Measurements from ENCODE around the gene PGAP2.
A peak's percentile ranks its signal among the peaks of the same experiment; 100 is the strongest.

Gene PGAP2

DNA sequence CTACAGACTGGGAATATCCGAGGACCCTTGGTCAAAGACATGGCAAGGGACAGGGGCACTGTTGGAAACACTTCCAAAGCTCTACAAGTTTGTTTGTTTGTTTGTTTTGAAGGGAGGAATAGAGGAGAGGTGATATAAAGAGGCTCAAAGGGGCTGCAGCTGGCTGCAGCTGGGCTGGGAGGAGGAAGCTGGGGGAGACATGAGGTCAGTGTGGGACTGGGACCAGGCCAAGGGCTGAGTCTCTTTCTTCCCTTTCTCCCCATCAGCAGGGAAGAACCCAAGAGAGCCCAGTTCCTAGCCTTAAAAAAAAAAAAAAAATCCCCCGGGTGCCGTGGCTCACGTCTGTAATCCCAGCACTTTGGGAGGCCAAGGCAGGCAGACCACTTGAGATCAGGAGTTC, 27.4 kb downstream of the PGAP2 start:
- TF ChIP-seq CTCF (IDR thresholded peaks at IDR 0.05; ENCODE audit: unreplicated experiment in 3 of 3): no peak
- no peaks in the 10 kb centered on the region for H3K9me3 Mint-ChIP-seq
- H3K27ac Mint-ChIP-seq: no peak overlapping the region
- H3K4me3 Mint-ChIP-seq: peak overlapping the region in 1 of 3 experiments; percentile 1
- peaks cover 12% of the 10 kb centered on the region for H3K36me3 Mint-ChIP-seq (ENCODE audit: low read depth)
- H3K27me3 Mint-ChIP-seq (ENCODE audit: low read depth): no peaks in the 10 kb centered on the region
- H3K4me1 Mint-ChIP-seq: peaks cover 35% of the 10 kb centered on the region

GRCh38 chr11:3836903-3837302, 28.5 kb downstream of the PGAP2 start:
- H3K27me3 Mint-ChIP-seq (ENCODE audit: low read depth): no peaks in the 10 kb centered on the region
- no peak overlapping the region for H3K4me3 Mint-ChIP-seq
- TF ChIP-seq CTCF (IDR thresholded peaks at IDR 0.05; ENCODE audit: unreplicated experiment in 3 of 3): no peak
- H3K9me3 Mint-ChIP-seq: no peaks in the 10 kb centered on the region
- peaks cover 35% of the 10 kb centered on the region for H3K4me1 Mint-ChIP-seq
- no peak overlapping the region for H3K27ac Mint-ChIP-seq
- peaks cover 5% of the 10 kb centered on the region for H3K36me3 Mint-ChIP-seq (ENCODE audit: low read depth)

GRCh38 chr11:3837793-3838192, 29.4 kb downstream of the PGAP2 start:
- Mint-ChIP-seq H3K9me3 (no peaks in the 10 kb centered on the region), H3K27me3 (ENCODE audit: low read depth) (no peaks in the 10 kb centered on the region), H3K4me1 (peaks cover 35% of the 10 kb centered on the region), H3K4me3 (peak overlapping the region in 1 of 3 experiments; percentile 3), H3K27ac (no peak overlapping the region), H3K36me3 (ENCODE audit: low read depth) (peaks cover 5% of the 10 kb centered on the region)
- no peak for TF ChIP-seq CTCF (IDR thresholded peaks at IDR 0.05; ENCODE audit: unreplicated experiment in 3 of 3)

DNA sequence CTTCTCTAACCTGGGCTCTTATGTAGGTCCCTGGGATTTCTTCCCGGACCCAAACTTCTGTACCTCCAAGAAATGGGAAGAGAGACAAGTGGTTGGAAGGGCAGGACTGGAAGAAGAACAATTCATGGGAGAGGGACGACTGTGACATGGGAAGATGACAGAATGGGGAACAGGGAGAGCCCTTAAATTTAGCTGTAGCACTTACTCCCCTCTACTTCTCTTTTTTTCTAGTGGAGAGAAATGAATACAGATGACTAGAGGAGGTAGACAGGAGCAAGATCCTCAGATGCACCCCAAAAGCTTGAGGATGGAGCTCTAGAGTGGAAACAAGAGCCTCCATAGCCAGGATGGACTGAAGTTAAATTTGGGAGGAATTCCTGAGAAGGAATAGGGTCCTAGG, 30.1 kb downstream of the PGAP2 start:
- H3K27ac Mint-ChIP-seq: no peak overlapping the region
- no peaks in the 10 kb centered on the region for H3K9me3 Mint-ChIP-seq
- H3K27me3 Mint-ChIP-seq (ENCODE audit: low read depth): no peaks in the 10 kb centered on the region
- H3K4me3 Mint-ChIP-seq: peak overlapping the region; percentile 37 to 75 (median 69)
- H3K36me3 Mint-ChIP-seq (ENCODE audit: low read depth): peaks cover 5% of the 10 kb centered on the region
- H3K4me1 Mint-ChIP-seq: peaks cover 35% of the 10 kb centered on the region
- no peak for TF ChIP-seq CTCF (IDR thresholded peaks at IDR 0.05; ENCODE audit: unreplicated experiment in 3 of 3)

DNA sequence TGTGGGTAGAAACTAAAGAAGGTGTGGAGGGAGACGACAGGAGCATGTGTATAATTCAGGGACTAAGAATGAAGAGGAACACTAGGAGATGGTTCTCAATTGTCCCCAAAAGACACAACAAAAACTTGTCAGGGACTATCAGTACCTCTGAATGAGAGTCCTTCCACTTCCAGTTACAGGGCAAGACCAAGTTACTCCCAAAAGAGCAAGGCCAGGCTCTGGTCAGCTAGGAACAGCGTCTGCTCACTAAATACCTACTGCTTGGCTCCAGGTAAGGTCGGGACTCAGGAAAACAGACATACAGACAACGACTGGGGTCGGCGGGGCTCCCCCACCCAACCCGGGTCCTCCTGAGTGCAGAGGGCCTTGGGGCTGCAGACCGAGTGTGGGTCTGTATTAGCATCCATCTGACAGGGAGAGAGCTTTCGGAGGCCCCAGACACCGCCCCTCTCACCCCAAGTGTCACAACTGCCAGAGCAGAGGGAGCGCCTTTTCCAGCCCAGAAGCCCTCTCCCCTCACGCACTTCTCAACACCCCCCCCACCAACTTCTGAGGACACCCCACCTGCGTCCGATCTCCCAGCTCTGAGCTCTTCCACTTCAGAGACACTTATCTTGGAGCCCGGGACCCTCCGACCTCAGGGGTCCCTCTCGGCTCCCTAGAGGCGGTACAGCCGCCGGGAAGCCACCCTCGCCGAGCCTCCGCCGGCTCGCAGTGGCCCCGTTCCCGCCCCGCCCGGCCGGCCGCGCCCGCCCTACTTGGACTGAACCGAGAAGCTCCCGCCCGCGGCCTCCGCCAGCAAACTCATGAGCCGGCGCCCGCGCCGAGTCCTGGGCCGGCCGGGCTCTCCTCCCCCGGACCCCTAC, 31.9 kb downstream of the PGAP2 start:
- Mint-ChIP-seq H3K9me3 (no peaks in the 10 kb centered on the region), H3K4me1 (peaks cover 30% of the 10 kb centered on the region), H3K27ac (peak overlapping the region; percentile 65 to 85 (median 80)), H3K36me3 (ENCODE audit: low read depth) (peaks cover 1% of the 10 kb centered on the region), H3K4me3 (peak overlapping the region; percentile 82 to 93 (median 87)), H3K27me3 (ENCODE audit: low read depth) (no peaks in the 10 kb centered on the region)
- TF ChIP-seq CTCF (IDR thresholded peaks at IDR 0.05; ENCODE audit: unreplicated experiment in 3 of 3): no peak

All from nephron (organoid).